ENCODE measurements around the gene XRRA1. TPM values are rescaled to one million over a fixed set of nuclear protein-coding genes. Genes with fewer than 3 reads are reported as not detected.

XRRA1 gene
- total and polyA plus RNA-seq, 2 of the 13 experiments (the other 11 are each of a cell fraction or from before 2014, with no cell fraction given), result 7.6 to 10.5 TPM

GRCh38 chr11:74948898-74949752 is at the start of gene XRRA1, which contains the start of gene SPCS2 (continued):
- no peak for TF ChIP-seq U2AF2 (IDR thresholded peaks at IDR 0.05; ENCODE audit: low read depth, low read length)
- TF ChIP-seq ZNF292 (CRISPR knock-in tag; IDR thresholded peaks at IDR 0.05; ENCODE audit: borderline replicate concordance, low read depth), result peak; percentile 84
- TF ChIP-seq ZNF777 (CRISPR knock-in tag; IDR thresholded peaks at IDR 0.05), result peak; percentile 100
- TF ChIP-seq NPAS2 (CRISPR knock-in tag; IDR thresholded peaks at IDR 0.05; ENCODE audit: borderline replicate concordance), result no peak
- no peak for TF ChIP-seq GFI1 (CRISPR knock-in tag; IDR thresholded peaks at IDR 0.05; ENCODE audit: borderline replicate concordance)
- peak; percentile 97 for TF ChIP-seq KMT2A (CRISPR knock-in tag; IDR thresholded peaks at IDR 0.05)
- no peak for TF ChIP-seq JDP2 (CRISPR knock-in tag; IDR thresholded peaks at IDR 0.05; ENCODE audit: borderline replicate concordance)
- peak; percentile 56; the same call in 1 of the 2 replicates for TF ChIP-seq ZNF749 (CRISPR knock-in tag; IDR thresholded peaks at IDR 0.05; ENCODE audit: borderline replicate concordance)
- no peak for TF ChIP-seq TOE1 (CRISPR knock-in tag; IDR thresholded peaks at IDR 0.05)
- TF ChIP-seq ZNF609 (CRISPR knock-in tag; IDR thresholded peaks at IDR 0.05; ENCODE audit: borderline replicate concordance), result peak; percentile 44; the same call in 1 of the 2 replicates
- peak; percentile 57; the same call in 1 of the 2 replicates for TF ChIP-seq MAF1 (CRISPR knock-in tag; IDR thresholded peaks at IDR 0.05; ENCODE audit: borderline replicate concordance)
- TF ChIP-seq SIX4 (CRISPR knock-in tag; IDR thresholded peaks at IDR 0.05), result peak; percentile 59
- no peak; the same call in 1 of the 2 replicates for TF ChIP-seq DPF2 (CRISPR knock-in tag; IDR thresholded peaks at IDR 0.05; ENCODE audit: borderline replicate concordance, low read depth)
- TF ChIP-seq HHEX (CRISPR knock-in tag; IDR thresholded peaks at IDR 0.05), result no peak
- peak; percentile 94 for TF ChIP-seq ASH2L (IDR thresholded peaks at IDR 0.05; ENCODE audit: insufficient read length, low read depth, low read length)
- TF ChIP-seq TARDBP (CRISPR knock-in tag; IDR thresholded peaks at IDR 0.05), result peak; percentile 92
- peak; percentile 77; the same call in 1 of the 2 replicates for TF ChIP-seq ZZZ3 (CRISPR knock-in tag; IDR thresholded peaks at IDR 0.05; ENCODE audit: borderline replicate concordance)
- TF ChIP-seq CREBL2 (CRISPR knock-in tag; IDR thresholded peaks at IDR 0.05; ENCODE audit: borderline replicate concordance), result no peak
